H1 (cell line): ENCODE results near the gene PLXDC2.

ENCODE experiments used
- BRCA1 ChIP-seq: IDR thresholded peaks from 2 replicates; pipeline ENCODE4 v1.6.1; 2012; ENCODE audit warnings: low read depth, low read length, improper control_type of control experiment
- CTCF ChIP-seq, 3 experiments: IDR thresholded peaks; 1 replicate in 2 of 3; 2 replicates in 1 of 3; pipeline versions ENCODE4 v1.5.1 to v1.6.1; 2011; ENCODE audit warnings: low read length in 3 of 3, mild to moderate bottlenecking in 3 of 3, inconsistent platforms in 2 of 3, low read depth in 1 of 3, moderate library complexity in 1 of 3; ENCODE audit not compliant: insufficient read depth in 1 of 3; ENCODE audit errors: control extremely low read depth in 1 of 3
- EGR1 ChIP-seq: IDR thresholded peaks from 2 replicates; pipeline ENCODE4 v1.6.1; 2011; ENCODE audit warnings: low read depth, low read length, borderline replicate concordance
- POLR2A ChIP-seq, 2 experiments: IDR thresholded peaks; 1 replicate in 1 of 2; 2 replicates in 1 of 2; pipeline ENCODE4 v1.6.1; 2011; ENCODE audit warnings: low read depth in 2 of 2, low read length in 2 of 2, mild to moderate bottlenecking in 2 of 2; ENCODE audit errors: control extremely low read depth in 1 of 2
- RFX5 ChIP-seq: IDR thresholded peaks from 2 replicates; pipeline ENCODE4 v1.6.1; 2011; ENCODE audit warnings: low read depth, low read length, improper control_type of control experiment, borderline replicate concordance
- RXRA ChIP-seq: IDR thresholded peaks from 2 replicates; pipeline ENCODE4 v1.6.1; 2011; ENCODE audit warnings: low read depth, mild to moderate bottlenecking, low read length, moderate library complexity; ENCODE audit not compliant: insufficient read depth
- SIRT6 ChIP-seq: IDR thresholded peaks from one replicate; pipeline ENCODE4 v1.7.1; 2012; ENCODE audit warnings: low read length, inconsistent platforms
- TF ChIP-seq, protein P1 (sequence below): IDR thresholded peaks from 2 replicates; pipeline ENCODE4 v1.6.1; 2012; ENCODE audit warnings: inconsistent platforms

GRCh38 chr10:20142311-20142710 is 326.1 kb downstream of the PLXDC2 start:
- TF ChIP-seq, protein P1, sequence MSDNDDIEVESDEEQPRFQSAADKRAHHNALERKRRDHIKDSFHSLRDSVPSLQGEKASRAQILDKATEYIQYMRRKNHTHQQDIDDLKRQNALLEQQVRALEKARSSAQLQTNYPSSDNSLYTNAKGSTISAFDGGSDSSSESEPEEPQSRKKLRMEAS = no peak
- TF ChIP-seq EGR1 = no peak
- TF ChIP-seq RFX5 = no peak
- no peak for TF ChIP-seq RXRA
- no peak for TF ChIP-seq SIRT6
- TF ChIP-seq POLR2A (IDR thresholded peaks at IDR 0.05; ENCODE audit: control extremely low read depth in 1 of 2, low read depth in 2 of 2, low read length in 2 of 2) = no peak
- no peak for TF ChIP-seq CTCF (IDR thresholded peaks at IDR 0.05; ENCODE audit: control extremely low read depth in 1 of 3, insufficient read depth in 1 of 3, low read depth in 1 of 3, low read length in 3 of 3)
- no peak for TF ChIP-seq BRCA1
